LNCAP (cell line): ENCODE measurements around the gene RPL36A.

ENCODE experiments used
- TF ChIP-seq, protein P1 (sequence below): fragments of 450-650 bp; IDR thresholded peaks from 2 replicates; pipeline ENCODE4 v1.5.1; 2017; ENCODE audit warnings: mild to moderate bottlenecking

RPL36A gene

GRCh38 chrX:101383679-101384205 is 7.1 kb upstream of the RPL36A start:
- TF ChIP-seq, protein P1, sequence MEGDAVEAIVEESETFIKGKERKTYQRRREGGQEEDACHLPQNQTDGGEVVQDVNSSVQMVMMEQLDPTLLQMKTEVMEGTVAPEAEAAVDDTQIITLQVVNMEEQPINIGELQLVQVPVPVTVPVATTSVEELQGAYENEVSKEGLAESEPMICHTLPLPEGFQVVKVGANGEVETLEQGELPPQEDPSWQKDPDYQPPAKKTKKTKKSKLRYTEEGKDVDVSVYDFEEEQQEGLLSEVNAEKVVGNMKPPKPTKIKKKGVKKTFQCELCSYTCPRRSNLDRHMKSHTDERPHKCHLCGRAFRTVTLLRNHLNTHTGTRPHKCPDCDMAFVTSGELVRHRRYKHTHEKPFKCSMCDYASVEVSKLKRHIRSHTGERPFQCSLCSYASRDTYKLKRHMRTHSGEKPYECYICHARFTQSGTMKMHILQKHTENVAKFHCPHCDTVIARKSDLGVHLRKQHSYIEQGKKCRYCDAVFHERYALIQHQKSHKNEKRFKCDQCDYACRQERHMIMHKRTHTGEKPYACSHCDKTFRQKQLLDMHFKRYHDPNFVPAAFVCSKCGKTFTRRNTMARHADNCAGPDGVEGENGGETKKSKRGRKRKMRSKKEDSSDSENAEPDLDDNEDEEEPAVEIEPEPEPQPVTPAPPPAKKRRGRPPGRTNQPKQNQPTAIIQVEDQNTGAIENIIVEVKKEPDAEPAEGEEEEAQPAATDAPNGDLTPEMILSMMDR: no peak

- TF ChIP-seq, protein P1: no peak
Measured at GRCh38 chrX:101385026-101385684, 5.7 kb upstream of the RPL36A start.

DNA sequence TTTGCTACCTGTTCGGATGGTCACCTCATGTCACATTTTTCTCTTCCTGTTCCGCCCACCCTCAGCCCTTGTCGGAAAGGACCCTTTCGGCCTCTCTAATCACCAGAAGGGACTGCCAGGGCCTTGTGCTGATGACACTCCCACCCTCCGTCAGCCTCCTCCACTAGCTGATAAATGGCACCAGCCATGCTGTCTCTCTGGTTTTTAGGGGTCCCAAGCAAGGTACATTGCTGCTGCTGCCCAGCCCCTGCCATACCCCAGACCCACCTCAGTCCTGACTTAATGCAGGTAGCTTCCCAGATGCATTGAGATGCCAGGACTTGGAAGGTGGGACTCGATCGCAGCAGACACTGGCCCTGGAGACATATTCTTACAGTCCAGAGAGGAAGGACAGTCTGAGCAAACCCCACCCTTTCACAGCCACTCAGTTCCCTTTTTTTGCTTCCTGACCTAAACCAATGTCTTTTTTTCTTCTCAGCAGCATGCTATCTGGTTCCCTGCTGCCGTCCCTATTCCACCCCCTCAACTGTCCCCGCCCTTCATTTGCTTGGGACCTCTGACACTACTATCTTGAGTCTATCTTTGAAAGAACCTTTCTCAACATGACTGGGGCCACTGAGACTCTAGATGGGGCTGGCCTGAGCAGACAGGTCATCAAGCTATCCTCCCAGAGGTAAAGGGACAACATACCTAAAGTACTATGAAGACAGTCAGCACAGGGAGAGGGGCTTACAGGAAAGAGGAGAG is 4.8 kb upstream of the RPL36A start, which contains the start of gene BTK:
TSS of gene BTK (minus strand) at position 397 of the 747 bp plus-strand sequence. CDS start 10,907 bp downstream, outside the sequence.
- TF ChIP-seq, protein P1: no peak

DNA sequence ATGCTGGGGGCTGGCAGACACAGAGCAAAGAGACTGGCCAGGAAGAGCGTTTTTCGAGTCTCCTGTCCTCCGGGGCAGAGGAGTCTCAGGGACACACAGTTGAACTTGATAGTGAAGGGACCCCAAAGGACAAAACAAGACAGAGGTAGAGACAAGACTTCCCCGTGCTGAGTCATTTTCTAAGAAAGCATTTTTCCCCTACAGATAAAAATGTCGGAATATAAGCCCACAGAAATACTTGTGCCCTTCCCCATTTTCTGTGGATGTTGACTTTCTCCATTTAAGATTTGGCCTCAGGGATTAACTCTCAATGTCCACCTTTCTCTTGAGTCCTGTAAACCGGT is 4.3 kb upstream of the RPL36A start:
- TF ChIP-seq, protein P1: no peak

DNA sequence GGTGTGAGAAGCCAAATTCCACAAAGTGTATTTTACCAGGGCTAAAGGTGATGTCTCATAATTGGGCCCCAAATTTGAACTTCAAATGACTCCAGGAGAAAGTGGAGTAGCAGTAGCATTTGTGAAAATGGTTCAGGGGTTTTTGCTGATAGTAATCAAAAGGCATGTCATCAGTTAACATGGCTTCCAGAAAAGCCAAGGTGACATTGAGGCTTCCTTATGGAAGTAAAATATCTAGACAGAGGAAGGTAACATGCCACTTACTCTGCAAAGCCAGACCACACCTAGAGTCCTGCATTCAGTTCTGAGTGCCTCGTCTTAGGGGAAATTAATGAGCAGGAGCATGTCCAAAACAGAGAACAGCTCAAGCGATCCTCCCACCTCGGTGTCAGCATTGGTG is 2.2 kb upstream of the RPL36A start:
- TF ChIP-seq, protein P1: no peak

DNA sequence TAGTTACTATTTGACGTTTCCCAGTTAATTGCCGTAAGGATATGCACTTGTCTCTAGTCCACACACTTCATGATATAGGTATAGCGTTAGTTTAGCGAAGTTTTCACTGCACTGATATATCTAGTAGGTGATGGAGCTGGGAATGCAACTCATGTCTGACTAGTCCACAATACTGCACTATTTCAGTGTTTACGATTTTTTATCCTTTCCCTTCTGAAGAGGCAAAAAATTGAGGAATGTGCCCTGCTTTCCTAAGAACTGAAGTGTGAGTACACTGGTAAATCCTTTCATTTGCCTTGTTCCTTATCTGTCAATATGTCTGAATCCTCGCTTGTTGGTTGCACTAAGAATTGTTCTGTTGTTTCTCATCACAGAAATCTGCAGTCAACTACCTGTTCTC is 1.0 kb downstream of the RPL36A start:
- TF ChIP-seq, protein P1: no peak

- TF ChIP-seq, protein P1: no peak
Measured at GRCh38 chrX:101393530-101394305, 2.9 kb downstream of the RPL36A start.
